Endothelial cell of umbilical vein (primary cell): ENCODE data around the gene TMEM203. TPM values are rescaled to one million over a fixed set of nuclear protein-coding genes. Genes with fewer than 3 reads are reported as not detected.

Experiments
- BruUV-seq: library from RNA; stranded (reverse); fragments of 400-500 nt; replicated peaks from 2 replicates; lab custom pipeline; 2021; lab: Mats Ljungman, UMichigan
- CTCF ChIA-PET: fragments of 300-600, 350-600 bp; sonication (Branson Sonifier 250); formaldehyde crosslinking; loops from one replicate; lab custom pipeline; 2021; ENCODE audit warnings: antibody characterized with exemption, inconsistent platforms; lab: Charles Lee
- POLR2A ChIA-PET: fragments of 300-600, 350-600 bp; sonication (Branson Sonifier 250); formaldehyde crosslinking; loops from one replicate; lab custom pipeline; 2021; ENCODE audit warnings: antibody characterized with exemption, inconsistent platforms; lab: Charles Lee
- DNase-seq: peaks from one replicate; pipeline ENCODE4 v3.0.0-alpha.2; 2011; ENCODE audit warnings: low read depth, low spot score
- FAIRE-seq: peaks from 2 replicates; lab custom pipeline; 2011; peaks lifted over from hg19 to GRCh38; lab: Jason Lieb, UNC
- H2AFZ ChIP-seq: 2 replicates; pipeline ENCODE4 v1.6.0; 2012; ENCODE audit warnings: low read depth, low read length, control low read depth, inconsistent platforms
- H3K27ac ChIP-seq: 2 replicates; pipeline ENCODE4 v1.5.1; 2011; ENCODE audit warnings: low read depth, mild to moderate bottlenecking, control low read depth, low read length, moderate library complexity; ENCODE audit not compliant: insufficient read depth
- H3K27me3 ChIP-seq, 2 experiments: 2 replicates each; pipeline versions ENCODE4 v1.6.0 to v1.6.1; 2011; ENCODE audit warnings: low read length in 2 of 2, mixed read lengths in 1 of 2; ENCODE audit not compliant: control insufficient read depth in 2 of 2, insufficient read depth in 2 of 2
- H3K36me3 ChIP-seq, 2 experiments: 2 replicates in 1 of 2; 3 replicates in 1 of 2; pipeline ENCODE4 v1.5.1; 2011; ENCODE audit warnings: low read length in 2 of 2, mild to moderate bottlenecking in 1 of 2, moderate library complexity in 1 of 2; ENCODE audit not compliant: control insufficient read depth in 2 of 2, insufficient read depth in 2 of 2; ENCODE audit errors: extremely low read depth in 1 of 2
- H3K4me1 ChIP-seq: 3 replicates; pipeline ENCODE4 v1.5.1; 2011; ENCODE audit warnings: mild to moderate bottlenecking, low read length; ENCODE audit not compliant: control insufficient read depth, insufficient read depth; ENCODE audit errors: extremely low read depth
- H3K4me2 ChIP-seq: 2 replicates; pipeline ENCODE4 v1.6.1; 2011; ENCODE audit warnings: low read length, control low read depth, mixed read lengths; ENCODE audit not compliant: insufficient read depth
- H3K4me3 ChIP-seq, 3 experiments: fragments of 200-600 bp in 1 of 3; sonication (generic), shearing (Covaris generic) in 1 of 3; replicated peaks in 1 of 3; 2 replicates each; pipeline ENCODE4 v1.5.1; 2011 to 2016; ENCODE audit warnings: control low read depth in 3 of 3, low read length in 3 of 3, mild to moderate bottlenecking in 2 of 3, inconsistent platforms in 1 of 3, low read depth in 1 of 3, moderate library complexity in 1 of 3; ENCODE audit not compliant: insufficient read depth in 1 of 3
- H3K79me2 ChIP-seq: 2 replicates; pipeline ENCODE4 v1.6.0; 2012; ENCODE audit warnings: low read length, inconsistent platforms; ENCODE audit not compliant: control insufficient read depth, insufficient read depth
- H3K9ac ChIP-seq: replicated peaks from 2 replicates; pipeline ENCODE3; 2011; ENCODE audit warnings: low read length, control low read depth; ENCODE audit not compliant: insufficient read depth; ENCODE audit errors: extremely low read depth
- H3K9me1 ChIP-seq: replicated peaks from 3 replicates; pipeline ENCODE4 v1.6.0; 2011; ENCODE audit warnings: mild to moderate bottlenecking, low read length; ENCODE audit not compliant: control insufficient read depth, insufficient read depth; ENCODE audit errors: extremely low read depth
- H3K9me3 ChIP-seq: replicated peaks from 2 replicates; pipeline ENCODE4 v1.5.1; 2012; ENCODE audit warnings: low read length, inconsistent platforms; ENCODE audit not compliant: control insufficient read depth, insufficient read depth
- H4K20me1 ChIP-seq: replicated peaks from 2 replicates; pipeline ENCODE3; 2011; ENCODE audit warnings: mild to moderate bottlenecking, low read length; ENCODE audit not compliant: control insufficient read depth, insufficient read depth; ENCODE audit errors: extremely low read depth
- CTCF ChIP-seq, 2 donors: IDR thresholded peaks; 1 replicate in 1 of 2; 2 replicates in 1 of 2; pipeline ENCODE4 v1.5.1; 2011; ENCODE audit warnings: low read length in 2 of 2, mild to moderate bottlenecking in 2 of 2, moderate library complexity in 2 of 2, control low read depth in 1 of 2, inconsistent platforms in 1 of 2, low read depth in 1 of 2; ENCODE audit not compliant: insufficient read depth in 1 of 2; ENCODE audit errors: extremely low read depth in 1 of 2
- EZH2 ChIP-seq: IDR thresholded peaks from 2 replicates; pipeline ENCODE4 v1.6.1; 2012; ENCODE audit warnings: borderline replicate concordance, low read depth, mild to moderate bottlenecking, moderate library complexity, low read length, inconsistent platforms; ENCODE audit not compliant: severe bottlenecking
- FOS ChIP-seq: IDR thresholded peaks from 2 replicates; pipeline ENCODE4 v1.6.1; 2011; ENCODE audit warnings: mild to moderate bottlenecking, low read length, moderate library complexity, borderline replicate concordance; ENCODE audit not compliant: insufficient read depth
- GATA2 ChIP-seq: IDR thresholded peaks from 2 replicates; pipeline ENCODE4 v1.7.0; 2011; ENCODE audit warnings: low read depth, mild to moderate bottlenecking, moderate library complexity, mixed read lengths, low read length; ENCODE audit not compliant: insufficient read length, insufficient read depth
- JUN ChIP-seq: IDR thresholded peaks from 2 replicates; pipeline ENCODE4 v1.6.1; 2011; ENCODE audit warnings: borderline replicate concordance, low read depth; ENCODE audit not compliant: insufficient read length, insufficient read depth
- MYC ChIP-seq: IDR thresholded peaks from one replicate; pipeline ENCODE4 v1.6.1; 2011; ENCODE audit warnings: mild to moderate bottlenecking, low read depth, low read length
- POLR2A ChIP-seq: IDR thresholded peaks from 2 replicates; pipeline ENCODE4 v1.6.1; 2012; ENCODE audit warnings: low read depth, mild to moderate bottlenecking, control low read depth, low read length
- POLR2AphosphoS5 ChIP-seq: IDR thresholded peaks from 2 replicates; pipeline ENCODE4 v1.6.1; 2012; ENCODE audit warnings: low read depth, mild to moderate bottlenecking, control low read depth, low read length, moderate library complexity; ENCODE audit not compliant: insufficient read depth
- dilution Hi-C: fragments of 300-500 bp; cut with MboI; formaldehyde crosslinking; loops from one replicate; pipeline ENCODE4 v1.15.0; 2019; ENCODE audit warnings: low sequenced_read_pairs; ENCODE audit not compliant: extremely low pct_ligation_motif_present
- intact Hi-C: fragments of 100-400 bp; cut with micrococcal nuclease; formaldehyde crosslinking; loops from one replicate; pipeline ENCODE4 v1.10.0; 2022
- polyA plus RNA-seq, 4 experiments: library from polyadenylated mRNA; depleted of rRNA in 3 of 4; stranded (reverse) in 3 of 4; unstranded in 1 of 4; fragments of >200 nt; gene quantifications; 2 replicates each; pipeline versions ENCODE4 v1.2.1 to v1.2.3, GENCODE V29; 2011 to 2012; ENCODE audit warnings: missing spikeins in 1 of 4
- total RNA-seq: library from RNA; stranded (reverse); gene quantifications from 2 replicates; pipeline ENCODE4 v1.2.3, GENCODE V29; 2021

The TMEM203 gene
- total and polyA plus RNA-seq, 2 donors (not counting 3 experiments of a cell fraction or from before 2014, with no cell fraction given) = 29.6 to 39.8 TPM

GRCh38 chr9:137216188-137216965 lies 10.9 kb upstream of the TMEM203 start:
- Histone ChIP-seq H3K36me3 (peaks cover 0 to 4% of the 10 kb centered on the region in 2 experiments), H3K4me1 (peaks cover 6% of the 10 kb centered on the region), H3K79me2 (no peaks in the 10 kb centered on the region), H3K27me3 (no peaks in the 10 kb centered on the region), H3K9me3 (no peaks in the 10 kb centered on the region), H3K27ac (no peak overlapping the region), H3K4me2 (no peak overlapping the region), H2AFZ (no peak overlapping the region), H3K9ac (no peak overlapping the region), H3K9me1 (no peaks in the 10 kb centered on the region), H3K4me3 (no peak overlapping the region), H4K20me1 (no peaks in the 10 kb centered on the region)
- TF ChIP-seq CTCF (IDR thresholded peaks at IDR 0.05; ENCODE audit: extremely low read depth in 1 of 2, insufficient read depth in 1 of 2, low read depth in 1 of 2, low read length in 2 of 2) (no peak), GATA2 (no peak), EZH2 (no peak), FOS (no peak), MYC (no peak), JUN (no peak), POLR2AphosphoS5 (no peak), POLR2A (no peak)
- intact Hi-C loops (no loop called here), dilution Hi-C loops (no loop called here)
- FAIRE-seq (no peak), DNase-seq (no peak)
- POLR2A ChIA-PET = no interaction called here
- BruUV-seq = no TSS peak
- CTCF ChIA-PET = interaction anchor here (0.9 kb wide), 1 partner anchor 11 kb away, joined by 3 read pairs; the partner anchor contains the start of gene RNF224
